IMR-90 (cell line): ENCODE data around the gene AP2B1. TPM values are rescaled to one million over a fixed set of nuclear protein-coding genes. Genes with fewer than 3 reads are reported as not detected.

Experiments used
- ATAC-seq: fragments of 200-7000 bp; cut with Tn5 transposase; 2 replicates; pipeline ENCODE4 v1.9.1; 2020; ENCODE audit warnings: low read depth, mild to moderate bottlenecking, moderate library complexity
- BruUV-seq: library from RNA; stranded (reverse); fragments of 400-500 nt; replicated peaks from 2 replicates; lab custom pipeline; 2021; lab: Mats Ljungman, UMichigan
- CTCF ChIA-PET: fragments of 300-600 bp; formaldehyde crosslinking; extraction: SDS; loops from one replicate; lab custom pipeline; 2021; ENCODE audit warnings: antibody characterized with exemption; lab: Yijun Ruan, JAX
- POLR2A ChIA-PET: fragments of 300-600 bp; sonication (Branson Sonifier 250); formaldehyde crosslinking; loops from one replicate; lab custom pipeline; 2022; ENCODE audit warnings: antibody characterized with exemption; ENCODE audit not compliant: unreplicated experiment; lab: Charles Lee
- DNase-seq: peaks from one replicate; pipeline ENCODE4 v3.0.0; 2013
- H2AFZ ChIP-seq: replicated peaks from 2 replicates; pipeline ENCODE3; 2013; ENCODE audit warnings: low read length, mild to moderate bottlenecking; ENCODE audit not compliant: poor library complexity
- H2AK5ac ChIP-seq: 2 replicates; pipeline ENCODE4 v1.6.1; 2013; ENCODE audit warnings: low read depth, low read length, inconsistent platforms
- H2AK9ac ChIP-seq: replicated peaks from 2 replicates; pipeline ENCODE3; 2013; ENCODE audit warnings: mild to moderate bottlenecking, low read depth, low read length, moderate library complexity; ENCODE audit not compliant: poor library complexity
- H2BK120ac ChIP-seq: 2 replicates; pipeline ENCODE4 v1.6.1; 2013; ENCODE audit warnings: low read depth, low read length, inconsistent platforms
- H2BK15ac ChIP-seq: 3 replicates; pipeline ENCODE4 v1.6.1; 2013; ENCODE audit warnings: low read depth, low read length, inconsistent platforms
- H2BK20ac ChIP-seq: 2 replicates; pipeline ENCODE4 v1.6.1; 2013; ENCODE audit warnings: low read depth, mild to moderate bottlenecking, inconsistent platforms, low read length, moderate library complexity
- H2BK5ac ChIP-seq: 2 replicates; pipeline ENCODE4 v1.6.1; 2013; ENCODE audit warnings: mild to moderate bottlenecking, low read depth, low read length, inconsistent platforms; ENCODE audit not compliant: poor library complexity, severe bottlenecking
- H3K14ac ChIP-seq: replicated peaks from 2 replicates; pipeline ENCODE4 v1.6.1; 2013; ENCODE audit warnings: low read depth, low read length, inconsistent platforms
- H3K18ac ChIP-seq: 2 replicates; pipeline ENCODE4 v1.6.1; 2013; ENCODE audit warnings: low read depth, low read length, control low read depth
- H3K23ac ChIP-seq: 2 replicates; pipeline ENCODE4 v1.6.1; 2013; ENCODE audit warnings: low read depth, low read length, inconsistent platforms
- H3K27ac ChIP-seq: 2 replicates; pipeline ENCODE4 v1.5.1; 2013; ENCODE audit warnings: mild to moderate bottlenecking, control low read depth, low read length; ENCODE audit not compliant: insufficient read depth
- H3K27me3 ChIP-seq: 2 replicates; pipeline ENCODE4 v1.6.1; 2013; ENCODE audit warnings: low read length; ENCODE audit not compliant: control insufficient read depth, insufficient read depth
- H3K36me3 ChIP-seq: 2 replicates; pipeline ENCODE4 v1.6.1; 2013; ENCODE audit warnings: low read length, mixed read lengths; ENCODE audit not compliant: control insufficient read depth, insufficient read depth
- H3K4ac ChIP-seq: 2 replicates; pipeline ENCODE4 v1.6.1; 2013; ENCODE audit warnings: low read depth, low read length, inconsistent platforms
- H3K4me1 ChIP-seq: 2 replicates; pipeline ENCODE4 v1.6.1; 2013; ENCODE audit warnings: low read length, mixed read lengths; ENCODE audit not compliant: control insufficient read depth, insufficient read depth
- H3K4me2 ChIP-seq: 2 replicates; pipeline ENCODE4 v1.6.1; 2013; ENCODE audit warnings: low read depth, mild to moderate bottlenecking, control low read depth, low read length, moderate library complexity
- H3K4me3 ChIP-seq: 2 replicates; pipeline ENCODE4 v1.5.1; 2013; ENCODE audit warnings: low read depth, mild to moderate bottlenecking, control low read depth, low read length, moderate library complexity; ENCODE audit not compliant: insufficient read depth
- H3K56ac ChIP-seq: 2 replicates; pipeline ENCODE4 v1.6.1; 2013; ENCODE audit warnings: low read length, inconsistent platforms; ENCODE audit not compliant: insufficient read depth; ENCODE audit errors: extremely low read depth
- H3K79me1 ChIP-seq, 2 experiments: 2 replicates each; pipeline ENCODE4 v1.6.1; 2013; ENCODE audit warnings: low read length in 2 of 2, inconsistent platforms in 1 of 2, low read depth in 1 of 2
- H3K9ac ChIP-seq: 2 replicates; pipeline ENCODE4 v1.6.1; 2013; ENCODE audit warnings: low read depth, low read length, control low read depth
- H3K9me1 ChIP-seq: 2 replicates; pipeline ENCODE4 v1.6.1; 2013; ENCODE audit warnings: low read length, inconsistent platforms; ENCODE audit not compliant: insufficient read depth
- H3K9me3 ChIP-seq: 2 replicates; pipeline ENCODE4 v1.6.1; 2013; ENCODE audit warnings: low read length; ENCODE audit not compliant: control insufficient read depth, insufficient read depth
- H4K20me1 ChIP-seq: 2 replicates; pipeline ENCODE4 v1.6.1; 2013; ENCODE audit warnings: low read length, inconsistent platforms; ENCODE audit not compliant: insufficient read depth
- H4K5ac ChIP-seq: 2 replicates; pipeline ENCODE4 v1.6.1; 2013; ENCODE audit warnings: mild to moderate bottlenecking, low read depth, low read length, control low read depth
- H4K8ac ChIP-seq, 2 experiments: 2 replicates each; pipeline ENCODE4 v1.6.1; 2013; ENCODE audit warnings: low read depth in 2 of 2, low read length in 2 of 2, control low read depth in 1 of 2, inconsistent platforms in 1 of 2
- H4K91ac ChIP-seq: 2 replicates; pipeline ENCODE4 v1.6.1; 2013; ENCODE audit warnings: low read depth, low read length, inconsistent platforms; ENCODE audit not compliant: insufficient read depth
- BHLHE40 ChIP-seq: fragments of 150-350 bp; IDR thresholded peaks from 2 replicates; pipeline ENCODE4 v1.6.1; 2016; ENCODE audit warnings: mild to moderate bottlenecking, low read depth, low read length
- CEBPB ChIP-seq: IDR thresholded peaks from 2 replicates; pipeline ENCODE4 v1.6.1; 2012; ENCODE audit warnings: low read depth, low read length, improper control_type of control experiment
- CHD1 ChIP-seq: IDR thresholded peaks from 2 replicates; pipeline ENCODE4 v1.6.1; 2012; ENCODE audit warnings: low read depth, low read length, improper control_type of control experiment
- ELK1 ChIP-seq: fragments of 150-350 bp; IDR thresholded peaks from 2 replicates; pipeline ENCODE4 v1.6.1; 2016; ENCODE audit warnings: low read depth, mild to moderate bottlenecking, low read length, moderate library complexity, borderline replicate concordance
- FOS ChIP-seq: fragments of 150-350 bp; IDR thresholded peaks from 2 replicates; pipeline ENCODE4 v1.6.1; 2016; ENCODE audit warnings: low read depth, low read length
- MAFK ChIP-seq: IDR thresholded peaks from 2 replicates; pipeline ENCODE4 v1.6.1; 2012; ENCODE audit warnings: low read depth, low read length, improper control_type of control experiment
- MAZ ChIP-seq: IDR thresholded peaks from 2 replicates; pipeline ENCODE4 v1.6.1; 2012; ENCODE audit warnings: low read depth, mild to moderate bottlenecking, low read length, improper control_type of control experiment, moderate library complexity, borderline replicate concordance
- MXI1 ChIP-seq: IDR thresholded peaks from 2 replicates; pipeline ENCODE4 v1.6.1; 2012; ENCODE audit warnings: low read depth, mild to moderate bottlenecking, low read length, moderate library complexity, borderline replicate concordance
- NFE2L2 ChIP-seq: fragments of 150-350 bp; IDR thresholded peaks from 2 replicates; pipeline ENCODE4 v1.6.1; 2016; ENCODE audit warnings: low read depth, mild to moderate bottlenecking, low read length
- POLR2A ChIP-seq: IDR thresholded peaks from 2 replicates; pipeline ENCODE4 v1.6.1; 2012; ENCODE audit warnings: mild to moderate bottlenecking, low read depth, low read length
- RAD21 ChIP-seq: IDR thresholded peaks from 2 replicates; pipeline ENCODE4 v1.6.1; 2012; ENCODE audit warnings: low read length, improper control_type of control experiment
- RFX5 ChIP-seq: IDR thresholded peaks from 2 replicates; pipeline ENCODE4 v1.8.0; 2012; ENCODE audit warnings: low read depth, mild to moderate bottlenecking, low read length, moderate library complexity
- USF2 ChIP-seq: fragments of 150-350 bp; IDR thresholded peaks from 2 replicates; pipeline ENCODE4 v1.6.1; 2017; ENCODE audit warnings: mild to moderate bottlenecking, antibody characterized with exemption, low read length, low read depth
- WGBS, 2 experiments: methylation state at CpG; one replicate each; pipeline versions ENCODE4 v1.1.5 to v1.1.7; 2013; ENCODE audit warnings: missing lambda C conversion rate in 2 of 2; ENCODE audit not compliant: insufficient read length in 1 of 2; ENCODE audit errors: extremely low coverage in 2 of 2; 5-methylcytosine and 5-hydroxymethylcytosine counted together
- dilution Hi-C: fragments of 300-500 bp; cut with HindIII; formaldehyde crosslinking; loops from one replicate; pipeline ENCODE4 v1.14.3; 2018; ENCODE audit warnings: low sequenced_read_pairs; ENCODE audit not compliant: unreplicated experiment
- in situ Hi-C: fragments of 300-500 bp; cut with MboI; formaldehyde crosslinking; loops from 3 replicates; pipeline ENCODE4 v1.14.3; 2019; ENCODE audit warnings: low sequenced_read_pairs, inconsistent platforms, mixed read lengths
- intact Hi-C: fragments of 100-400 bp; cut with micrococcal nuclease; formaldehyde crosslinking; loops from 2 replicates; pipeline ENCODE4 v1.10.0; 2022
- polyA plus RNA-seq, 3 experiments: library from polyadenylated mRNA; depleted of rRNA; stranded (reverse); fragments of >200 nt; gene quantifications; 2 replicates each; pipeline ENCODE4 v1.2.3, GENCODE V29; 2012; ENCODE audit warnings: low replicate concordance in 1 of 3
- total RNA-seq: library from RNA; depleted of rRNA; stranded (reverse); fragments of >200 nt; gene quantifications from 2 replicates; pipeline ENCODE4 v1.2.3, GENCODE V29; 2012

The AP2B1 gene
- total and polyA plus RNA-seq, 2 of the 4 experiments (the other 2 are of a cell fraction) = 102 to 125 TPM

- Histone ChIP-seq H3K4ac (no peak overlapping the region), H3K23ac (no peak overlapping the region), H3K9me3 (no peaks in the 10 kb centered on the region), H3K79me1 (peaks cover 14 to 16% of the 10 kb centered on the region in 2 experiments), H3K14ac (no peak overlapping the region), H3K27ac (no peak overlapping the region), H3K27me3 (no peaks in the 10 kb centered on the region), H2AFZ (no peak overlapping the region), H3K9ac (no peak overlapping the region), H4K8ac (no peak overlapping the region), H2AK9ac (no peak overlapping the region), H3K56ac (no peak overlapping the region), H2BK5ac (no peak overlapping the region), H3K4me1 (peaks cover under 1% of the 10 kb centered on the region; the same call in 1 of the 2 replicates), H3K4me2 (no peak overlapping the region), H2BK120ac (no peak overlapping the region), H3K9me1 (no peaks in the 10 kb centered on the region), H2BK20ac (no peak overlapping the region), H4K91ac (no peak overlapping the region), H4K20me1 (no peaks in the 10 kb centered on the region), H2BK15ac (no peak overlapping the region), H3K36me3 (peaks cover 18% of the 10 kb centered on the region), H3K18ac (no peak overlapping the region), H4K5ac (no peak overlapping the region), H3K4me3 (no peak overlapping the region), H2AK5ac (no peak overlapping the region)
- TF ChIP-seq POLR2A = no peak
- no peak for TF ChIP-seq CHD1
- TF ChIP-seq RFX5 = no peak
- TF ChIP-seq NFE2L2 = no peak
- no peak for TF ChIP-seq CEBPB
- no peak for TF ChIP-seq ELK1
- TF ChIP-seq MAFK = no peak
- TF ChIP-seq BHLHE40 = no peak
- no peak for TF ChIP-seq MAZ
- no peak for TF ChIP-seq RAD21
- TF ChIP-seq MXI1 = no peak
- TF ChIP-seq FOS = no peak
- no peak for TF ChIP-seq USF2
- no CpG with 5 or more reads among the region's 1 CpG for WGBS, 2 experiments
- DNase-seq (no peak), ATAC-seq (no peak)
- POLR2A ChIA-PET = interaction anchor here (1.1 kb wide), 1 partner anchor 9 kb away, joined by 5 read pairs; no protein-coding TSS in a partner anchor
- BruUV-seq = no TSS peak
- in situ Hi-C loops = no loop called here
- dilution Hi-C loops = no loop called here
- intact Hi-C loops = no loop called here
- CTCF ChIA-PET = no interaction called here
These were observed 73.8 kb downstream of the AP2B1 start for GRCh38 chr17:35660902-35661301.
